PC-3 (cell line): ENCODE results near the gene ZYX. TPM values are rescaled to one million over a fixed set of nuclear protein-coding genes. Genes with fewer than 3 reads are reported as not detected.

Source experiments
- ATAC-seq: fragments of 200-7000 bp; cut with Tn5 transposase; 2 replicates; pipeline ENCODE4 v1.9.1; 2020; ENCODE audit warnings: mild to moderate bottlenecking, moderate library complexity
- BruUV-seq: library from RNA; stranded (reverse); fragments of 400-500 nt; replicated peaks from 2 replicates; lab custom pipeline; 2021; lab: Mats Ljungman, UMichigan
- CTCF ChIA-PET: fragments of 300-600 bp; sonication (Branson Sonifier 250); formaldehyde crosslinking; loops from one replicate; lab custom pipeline; 2022; ENCODE audit warnings: antibody characterized with exemption; lab: Charles Lee
- POLR2A ChIA-PET: fragments of 300-600 bp; sonication (Branson Sonifier 250); formaldehyde crosslinking; loops from one replicate; lab custom pipeline; 2022; ENCODE audit warnings: antibody characterized with exemption; ENCODE audit not compliant: unreplicated experiment; lab: Charles Lee
- DNase-seq: peaks from one replicate; pipeline ENCODE4 v3.0.0-alpha.2; 2015
- H2AFZ ChIP-seq: fragments of 300-600 bp; sonication (generic); 2 replicates; pipeline ENCODE4 v1.6.0; 2016; ENCODE audit warnings: antibody characterized with exemption, low read length
- H3F3A ChIP-seq: fragments of 300-600 bp; sonication (generic); one replicate; pipeline ENCODE4 v1.6.0; 2017; ENCODE audit warnings: antibody characterized with exemption, low read length, control low read depth, mild to moderate bottlenecking; ENCODE audit not compliant: unreplicated experiment
- H3K27ac ChIP-seq: fragments of 300-600 bp; sonication (generic); 2 replicates; pipeline ENCODE4 v1.5.1; 2016; ENCODE audit warnings: mild to moderate bottlenecking, low read length
- H3K27me3 ChIP-seq: fragments of 300-600 bp; sonication (generic); 2 replicates; pipeline ENCODE4 v1.6.1; 2016; ENCODE audit warnings: low read length, mixed read lengths
- H3K36me3 ChIP-seq: fragments of 300-600 bp; sonication (generic); 2 replicates; pipeline ENCODE4 v1.6.1; 2016; ENCODE audit warnings: low read depth, mixed run types, low read length, mixed read lengths
- H3K4me1 ChIP-seq: fragments of 300-600 bp; sonication (generic); 2 replicates; pipeline ENCODE4 v1.5.1; 2016; ENCODE audit warnings: low read length; ENCODE audit not compliant: insufficient read depth
- H3K4me2 ChIP-seq: fragments of 300-600 bp; sonication (generic); 2 replicates; pipeline ENCODE4 v1.6.0; 2016; ENCODE audit warnings: low read length
- H3K4me3 ChIP-seq: fragments of 300-600 bp; sonication (generic); 2 replicates; pipeline ENCODE4 v1.5.1; 2016; ENCODE audit warnings: mild to moderate bottlenecking, low read length, mixed read lengths
- H3K79me2 ChIP-seq: fragments of 300-600 bp; sonication (generic); 2 replicates; pipeline ENCODE4 v1.6.1; 2017; ENCODE audit warnings: low read length, mixed read lengths
- H3K9ac ChIP-seq: fragments of 300-600 bp; sonication (generic); 2 replicates; pipeline ENCODE4 v1.6.0; 2016; ENCODE audit warnings: mild to moderate bottlenecking, low read length
- H3K9me2 ChIP-seq: fragments of 300-600 bp; sonication (generic); replicated peaks from 2 replicates; pipeline ENCODE4 v1.6.1; 2016; ENCODE audit warnings: mixed run types, low read length, mixed read lengths
- H3K9me3 ChIP-seq: fragments of 300-600 bp; sonication (generic); 2 replicates; pipeline ENCODE4 v1.6.1; 2016; ENCODE audit warnings: low read length, mixed read lengths
- H4K20me1 ChIP-seq: fragments of 300-600 bp; sonication (generic); 2 replicates; pipeline ENCODE4 v1.6.1; 2016; ENCODE audit warnings: low read length, mixed read lengths
- EZH2 ChIP-seq: fragments of 300-600 bp; sonication (generic); IDR thresholded peaks from one replicate; pipeline ENCODE4 v1.6.1; 2017; ENCODE audit warnings: antibody characterized with exemption, mild to moderate bottlenecking, low read length; ENCODE audit not compliant: unreplicated experiment
- EZH2phosphoT487 ChIP-seq: fragments of 300-600 bp; sonication (generic); IDR thresholded peaks from 2 replicates; pipeline ENCODE4 v1.6.1; 2018; ENCODE audit warnings: mild to moderate bottlenecking, antibody characterized with exemption, low read length, borderline replicate concordance
- intact Hi-C: fragments of 100-400 bp; cut with micrococcal nuclease; formaldehyde crosslinking; loops from 2 replicates; pipeline ENCODE4 v1.9.0; 2023
- total RNA-seq: library from RNA; depleted of rRNA; stranded (reverse); fragments of >200 nt; gene quantifications from 2 replicates; pipeline ENCODE4 v1.2.3, GENCODE V29; 2014
- TF ChIP-seq, protein P1 (sequence below): fragments of 300-600 bp; sonication (generic); conservative IDR thresholded peaks from 2 replicates; pipeline ENCODE4 v1.5.1; 2017; ENCODE audit warnings: antibody characterized with exemption, low read depth, mild to moderate bottlenecking, low read length

The ZYX gene
- total RNA-seq, 1 experiment from 2014 or later = 108 TPM

DNA sequence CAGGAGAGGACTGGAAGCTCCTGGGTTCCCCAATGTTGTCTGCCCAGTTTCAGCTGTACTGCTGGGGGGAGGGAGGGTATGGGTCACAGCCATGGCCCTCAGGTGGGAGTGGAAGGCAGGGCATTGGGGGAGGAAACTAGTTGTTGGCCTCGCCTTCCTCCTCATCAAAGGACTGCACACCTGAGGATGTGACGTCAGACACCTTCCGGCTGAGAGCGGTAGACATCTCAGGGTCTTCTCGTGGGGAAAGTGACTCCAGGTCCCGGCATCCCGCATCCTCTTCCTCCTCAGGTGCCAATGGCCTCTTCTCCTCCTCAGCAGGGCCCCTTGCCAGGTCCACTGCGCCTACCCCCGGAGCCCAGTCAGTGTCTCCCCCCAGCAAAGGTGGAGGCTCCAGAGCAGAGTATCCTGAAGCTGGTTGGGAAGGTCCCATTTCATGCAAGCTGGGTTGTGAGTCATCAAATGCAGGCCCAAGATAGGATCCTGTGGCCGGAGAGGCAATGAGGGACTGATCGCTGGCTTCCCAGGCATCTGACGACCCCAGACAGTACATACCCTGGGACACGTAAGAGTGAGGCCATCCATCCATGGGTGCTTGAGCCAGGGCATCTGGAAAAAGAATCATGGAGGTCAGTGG, 24.6 kb upstream of the ZYX start:
- H3K36me3 ChIP-seq = no peaks in the 10 kb centered on the region
- intact Hi-C loops = no loop called here
- no TSS peak for BruUV-seq
- H2AFZ ChIP-seq = no peak overlapping the region
- ChIA-PET POLR2A (interaction anchor here (1.4 kb wide), 1 partner anchor 22 kb away, joined by 3 read pairs; no protein-coding TSS in a partner anchor), CTCF (no interaction called here)
- TF ChIP-seq EZH2phosphoT487 (no peak), EZH2 (no peak)
- TF ChIP-seq, protein P1, sequence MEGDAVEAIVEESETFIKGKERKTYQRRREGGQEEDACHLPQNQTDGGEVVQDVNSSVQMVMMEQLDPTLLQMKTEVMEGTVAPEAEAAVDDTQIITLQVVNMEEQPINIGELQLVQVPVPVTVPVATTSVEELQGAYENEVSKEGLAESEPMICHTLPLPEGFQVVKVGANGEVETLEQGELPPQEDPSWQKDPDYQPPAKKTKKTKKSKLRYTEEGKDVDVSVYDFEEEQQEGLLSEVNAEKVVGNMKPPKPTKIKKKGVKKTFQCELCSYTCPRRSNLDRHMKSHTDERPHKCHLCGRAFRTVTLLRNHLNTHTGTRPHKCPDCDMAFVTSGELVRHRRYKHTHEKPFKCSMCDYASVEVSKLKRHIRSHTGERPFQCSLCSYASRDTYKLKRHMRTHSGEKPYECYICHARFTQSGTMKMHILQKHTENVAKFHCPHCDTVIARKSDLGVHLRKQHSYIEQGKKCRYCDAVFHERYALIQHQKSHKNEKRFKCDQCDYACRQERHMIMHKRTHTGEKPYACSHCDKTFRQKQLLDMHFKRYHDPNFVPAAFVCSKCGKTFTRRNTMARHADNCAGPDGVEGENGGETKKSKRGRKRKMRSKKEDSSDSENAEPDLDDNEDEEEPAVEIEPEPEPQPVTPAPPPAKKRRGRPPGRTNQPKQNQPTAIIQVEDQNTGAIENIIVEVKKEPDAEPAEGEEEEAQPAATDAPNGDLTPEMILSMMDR = no peak
- no peak overlapping the region for H3K27ac ChIP-seq
- H3K4me2 ChIP-seq = no peak overlapping the region
- no peak for DNase-seq
- no peaks in the 10 kb centered on the region for H3F3A ChIP-seq
- H3K4me3 ChIP-seq = no peak overlapping the region
- no peak for ATAC-seq
- H3K27me3 ChIP-seq = no peaks in the 10 kb centered on the region
- H3K9ac ChIP-seq = no peak overlapping the region
- H3K79me2 ChIP-seq = no peaks in the 10 kb centered on the region
- no peaks in the 10 kb centered on the region for H4K20me1 ChIP-seq
- H3K9me3 ChIP-seq = no peaks in the 10 kb centered on the region
- no peaks in the 10 kb centered on the region; the same call in 1 of the 2 replicates for H3K4me1 ChIP-seq
- no peaks in the 10 kb centered on the region for H3K9me2 ChIP-seq

DNA sequence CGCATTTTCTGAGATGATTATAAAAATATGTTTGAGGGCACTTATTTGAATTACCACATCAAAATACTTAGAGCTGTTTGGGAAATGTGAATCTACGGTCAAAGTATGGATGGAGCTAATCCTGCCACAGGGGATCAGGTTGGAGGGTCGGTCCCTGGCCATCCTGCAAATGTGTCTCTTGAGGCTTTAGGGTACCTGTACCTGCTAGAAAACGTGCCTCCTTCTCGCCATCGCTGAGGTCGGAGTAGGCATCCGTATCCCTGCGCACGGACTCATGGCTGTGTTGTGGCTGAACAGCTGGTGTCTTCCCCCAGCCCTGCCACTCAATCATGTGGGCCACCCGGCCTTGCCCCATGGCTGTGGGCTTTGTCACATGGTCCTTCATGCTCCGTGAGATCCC, 22.5 kb upstream of the ZYX start:
- Histone ChIP-seq H3K27ac (no peak overlapping the region), H2AFZ (no peak overlapping the region), H3K27me3 (peaks cover 8% of the 10 kb centered on the region), H3F3A (no peaks in the 10 kb centered on the region), H3K36me3 (no peaks in the 10 kb centered on the region), H3K4me2 (no peak overlapping the region), H3K9me3 (no peaks in the 10 kb centered on the region), H3K9me2 (no peaks in the 10 kb centered on the region), H4K20me1 (no peaks in the 10 kb centered on the region), H3K9ac (no peak overlapping the region), H3K4me3 (no peak overlapping the region), H3K79me2 (no peaks in the 10 kb centered on the region), H3K4me1 (no peaks in the 10 kb centered on the region; the same call in 1 of the 2 replicates)
- no peak for TF ChIP-seq EZH2
- TF ChIP-seq, protein P1 = no peak
- no peak for TF ChIP-seq EZH2phosphoT487
- intact Hi-C loops = no loop called here
- no peak for DNase-seq
- ATAC-seq = no peak
- POLR2A ChIA-PET = interaction anchor here (0.7 kb wide), 1 partner anchor 24 kb away, joined by 6 read pairs; no protein-coding TSS in a partner anchor
- no TSS peak for BruUV-seq
- CTCF ChIA-PET = no interaction called here

DNA sequence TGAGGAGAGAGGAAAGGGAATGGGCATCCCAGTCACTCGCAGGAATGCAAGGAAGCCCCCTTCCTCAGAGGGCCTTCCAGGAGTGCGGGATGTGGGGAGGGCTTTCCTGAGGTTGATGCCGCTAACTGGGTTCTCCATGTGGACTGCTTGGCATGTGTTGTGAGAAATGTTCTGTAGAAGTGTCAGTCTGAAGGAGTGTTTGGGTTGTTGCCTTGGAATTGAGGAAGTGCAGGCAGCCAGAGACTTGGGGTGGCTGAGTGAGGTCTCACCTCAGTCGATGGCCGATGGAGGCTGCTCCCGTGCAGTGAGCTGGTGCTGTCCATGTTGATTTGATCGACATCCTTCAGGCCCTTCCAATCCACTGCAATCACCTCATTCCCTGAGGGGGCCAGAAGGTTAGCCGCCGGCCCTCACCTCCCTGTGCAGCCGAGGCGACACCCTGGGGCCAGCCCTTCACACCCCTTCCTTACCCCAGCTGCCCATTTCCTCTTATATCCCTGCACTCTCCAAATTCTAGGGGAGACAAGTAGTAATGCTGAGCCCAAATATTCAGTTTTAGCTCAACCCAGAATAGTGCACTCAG, 21.3 kb upstream of the ZYX start:
- H3K9me2 ChIP-seq = no peaks in the 10 kb centered on the region
- no peak overlapping the region for H3K27ac ChIP-seq
- H3K79me2 ChIP-seq = no peaks in the 10 kb centered on the region
- TF ChIP-seq, protein P1 = no peak
- TF ChIP-seq EZH2 (no peak), EZH2phosphoT487 (no peak)
- DNase-seq = no peak
- peaks cover 9% of the 10 kb centered on the region for H3K27me3 ChIP-seq
- H3K4me3 ChIP-seq = no peak overlapping the region
- no peaks in the 10 kb centered on the region for H3K36me3 ChIP-seq
- intact Hi-C loops = no loop called here
- CTCF ChIA-PET = no interaction called here
- no peaks in the 10 kb centered on the region for H3F3A ChIP-seq
- no peaks in the 10 kb centered on the region for H3K9me3 ChIP-seq
- POLR2A ChIA-PET = no interaction called here
- no peak overlapping the region for H2AFZ ChIP-seq
- no peak overlapping the region for H3K4me2 ChIP-seq
- no peaks in the 10 kb centered on the region; the same call in 1 of the 2 replicates for H3K4me1 ChIP-seq
- no peaks in the 10 kb centered on the region for H4K20me1 ChIP-seq
- no peak overlapping the region for H3K9ac ChIP-seq
- no TSS peak for BruUV-seq
- ATAC-seq = no peak
